Measurements from ENCODE around the gene SKI. TPM values are rescaled to one million over a fixed set of nuclear protein-coding genes. Genes with fewer than 3 reads are reported as not detected.

The SKI gene
- total RNA-seq, 1 donor: 48.9 TPM

DNA sequence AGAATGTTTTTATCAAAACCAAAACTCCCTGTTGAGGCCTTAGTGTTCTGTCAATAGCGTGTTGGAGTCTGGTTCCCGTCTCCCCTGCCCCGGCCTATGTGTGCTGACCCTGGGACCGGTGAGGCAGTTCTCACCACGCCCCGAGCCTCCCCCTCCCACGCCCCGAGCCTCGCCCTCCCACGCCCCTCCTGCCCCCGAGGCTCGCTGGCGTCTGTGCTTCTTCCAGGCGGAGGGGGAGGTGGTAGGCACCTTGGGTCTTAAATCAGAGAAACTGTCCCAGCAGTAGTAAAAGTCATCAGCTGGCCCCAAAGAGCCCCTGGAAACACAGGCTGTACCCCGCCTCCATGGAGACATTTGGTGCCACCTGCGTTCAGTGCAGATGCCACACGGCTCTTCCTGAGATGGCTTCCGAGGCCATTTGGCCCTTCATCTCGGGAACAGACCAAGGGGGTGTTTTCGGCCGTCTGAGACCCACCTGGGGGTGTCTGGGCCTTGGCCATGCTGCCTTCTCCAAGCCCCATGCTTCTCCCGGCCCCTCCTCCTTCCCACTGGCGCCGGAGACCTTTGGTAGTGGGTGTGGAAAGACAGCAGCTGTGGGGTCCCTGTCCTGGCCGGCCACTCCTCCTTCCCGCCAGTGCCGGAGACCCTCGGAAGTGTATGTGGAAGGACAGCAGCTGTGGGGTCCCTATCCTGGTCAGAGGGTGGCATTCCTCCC, 44.7 kb downstream of the SKI start:
- H3K79me2 ChIP-seq (ENCODE audit: insufficient read depth, low read length): peaks cover 99% of the 10 kb centered on the region
- no peak overlapping the region for H3K4me3 ChIP-seq (ENCODE audit: insufficient read depth, low read length)
- H3K27me3 ChIP-seq (ENCODE audit: insufficient read depth, low read length): no peaks in the 10 kb centered on the region
- peaks cover 2% of the 10 kb centered on the region for H3K9me3 ChIP-seq (ENCODE audit: low read depth, low read length)
- no peak overlapping the region for H3K4me2 ChIP-seq (ENCODE audit: insufficient read depth, low read length)
- H4K20me1 ChIP-seq (ENCODE audit: insufficient read depth, low read length): peaks cover 88% of the 10 kb centered on the region
- H2AFZ ChIP-seq (ENCODE audit: low read length): no peak overlapping the region
- peak overlapping the region; percentile 45 for H3K27ac ChIP-seq (ENCODE audit: low read depth, low read length)
- H3K4me1 ChIP-seq (ENCODE audit: insufficient read depth, low read length): peaks cover 46% of the 10 kb centered on the region
- DNase-seq (ENCODE audit: insufficient read length, low spot score, missing footprints): no peak
- TF ChIP-seq CTCF (IDR thresholded peaks at IDR 0.05; ENCODE audit: extremely low read depth, low read depth, low read length): no peak
- H3K36me3 ChIP-seq (ENCODE audit: insufficient read depth, low read length): peaks cover 5% of the 10 kb centered on the region

GRCh38 chr1:2273401-2274090, 45.4 kb downstream of the SKI start:
- Histone ChIP-seq H2AFZ (ENCODE audit: low read length) (no peak overlapping the region), H3K4me1 (ENCODE audit: insufficient read depth, low read length) (peaks cover 51% of the 10 kb centered on the region), H3K79me2 (ENCODE audit: insufficient read depth, low read length) (peaks cover 99% of the 10 kb centered on the region), H3K4me2 (ENCODE audit: insufficient read depth, low read length) (no peak overlapping the region), H3K27me3 (ENCODE audit: insufficient read depth, low read length) (no peaks in the 10 kb centered on the region), H3K36me3 (ENCODE audit: insufficient read depth, low read length) (peaks cover 7% of the 10 kb centered on the region), H4K20me1 (ENCODE audit: insufficient read depth, low read length) (peaks cover 89% of the 10 kb centered on the region), H3K27ac (ENCODE audit: low read depth, low read length) (peak overlapping the region; percentile 17), H3K9me3 (ENCODE audit: low read depth, low read length) (peaks cover 2% of the 10 kb centered on the region), H3K4me3 (ENCODE audit: insufficient read depth, low read length) (no peak overlapping the region)
- peak; percentile 87 for DNase-seq (ENCODE audit: insufficient read length, low spot score, missing footprints)
- no peak for TF ChIP-seq CTCF (IDR thresholded peaks at IDR 0.05; ENCODE audit: extremely low read depth, low read depth, low read length)

- Histone ChIP-seq H3K4me2 (ENCODE audit: insufficient read depth, low read length) (no peak overlapping the region), H3K4me3 (ENCODE audit: insufficient read depth, low read length) (no peak overlapping the region), H4K20me1 (ENCODE audit: insufficient read depth, low read length) (peaks cover 89% of the 10 kb centered on the region), H3K27ac (ENCODE audit: low read depth, low read length) (peak overlapping the region; percentile 53), H2AFZ (ENCODE audit: low read length) (no peak overlapping the region), H3K36me3 (ENCODE audit: insufficient read depth, low read length) (peaks cover 7% of the 10 kb centered on the region), H3K79me2 (ENCODE audit: insufficient read depth, low read length) (peaks cover 99% of the 10 kb centered on the region), H3K9me3 (ENCODE audit: low read depth, low read length) (peaks cover 2% of the 10 kb centered on the region), H3K4me1 (ENCODE audit: insufficient read depth, low read length) (peaks cover 58% of the 10 kb centered on the region), H3K27me3 (ENCODE audit: insufficient read depth, low read length) (no peaks in the 10 kb centered on the region)
- no peak for TF ChIP-seq CTCF (IDR thresholded peaks at IDR 0.05; ENCODE audit: extremely low read depth, low read depth, low read length)
- no peak for DNase-seq (ENCODE audit: insufficient read length, low spot score, missing footprints)
Observed at GRCh38 chr1:2274231-2274928, 46.3 kb downstream of the SKI start.
